GM10266 (cell line): ENCODE results near the gene INPP5K.

Experiments
- DNase-seq: peaks from one replicate; pipeline ENCODE4 v3.0.0; 2012; ENCODE audit errors: extremely low spot score
- CTCF ChIP-seq: IDR thresholded peaks from 2 replicates; pipeline ENCODE4 v1.5.1; 2012; ENCODE audit warnings: mild to moderate bottlenecking, low read depth; ENCODE audit not compliant: control insufficient read depth, insufficient read depth; ENCODE audit errors: missing control alignments

Gene INPP5K

GRCh38 chr17:1471911-1472821, 44.2 kb downstream of the INPP5K start:
- no peak for TF ChIP-seq CTCF
- DNase-seq: no peak

GRCh38 chr17:1471490-1471889, 44.9 kb downstream of the INPP5K start:
- DNase-seq: no peak
- TF ChIP-seq CTCF: no peak

- no peak for TF ChIP-seq CTCF
- no peak for DNase-seq
Measured at GRCh38 chr17:1470755-1471462, 45.5 kb downstream of the INPP5K start.

GRCh38 chr17:1470071-1470754, 46.2 kb downstream of the INPP5K start:
- no peak for DNase-seq

GRCh38 chr17:1469231-1469852, 47.1 kb downstream of the INPP5K start:
- TF ChIP-seq CTCF: no peak
- no peak for DNase-seq

More at GRCh38 chr17:1470071-1470754, 46.2 kb downstream of the INPP5K start:
- no peak for TF ChIP-seq CTCF

GRCh38 chr17:1467898-1468492, 48.4 kb downstream of the INPP5K start:
- no peak for DNase-seq
- TF ChIP-seq CTCF: no peak
